ENCODE results near the gene TTC39A. TPM values are rescaled to one million over a fixed set of nuclear protein-coding genes. Genes with fewer than 3 reads are reported as not detected.

The TTC39A gene
- total and polyA plus RNA-seq, 2 donors from 2014 or later = 31.4 to 70.1 TPM

- peaks cover 0 to 14% (median 5%) of the 10 kb centered on the region in 3 donors for H3K4me1 ChIP-seq (ENCODE audit: control insufficient read depth in 2 of 3, insufficient read depth in 2 of 3, low read depth in 1 of 3, low read length in 3 of 3)
- H3K9ac ChIP-seq (ENCODE audit: low read length in 3 of 3) = no peak overlapping the region
- no peaks in the 10 kb centered on the region for H3K36me3 ChIP-seq (ENCODE audit: control insufficient read depth in 2 of 3, insufficient read depth in 3 of 3, low read length in 3 of 3)
- H3K27me3 ChIP-seq (ENCODE audit: control insufficient read depth, insufficient read depth, low read length) = no peaks in the 10 kb centered on the region
- DNase-seq = no peak
- no peaks in the 10 kb centered on the region for H3K9me3 ChIP-seq (ENCODE audit: control insufficient read depth in 2 of 3, insufficient read depth in 1 of 3, low read length in 3 of 3)
- no peak overlapping the region for H3K27ac ChIP-seq (ENCODE audit: low read depth in 2 of 2, low read length in 2 of 2)
- no peak overlapping the region for H3K4me3 ChIP-seq (ENCODE audit: low read length in 3 of 3)
- intact Hi-C loops (cut with DNase I) = no loop called here
- no peak for TF ChIP-seq CTCF (IDR thresholded peaks at IDR 0.05; ENCODE audit: borderline replicate concordance, extremely low read depth, insufficient read depth)
- no peak for FAIRE-seq
Measured at GRCh38 chr1:51328279-51328678, 2.1 kb downstream of the TTC39A start.

GRCh38 chr1:51327386-51327785 is 3.0 kb downstream of the TTC39A start:
- H3K9ac ChIP-seq (ENCODE audit: low read length in 3 of 3) = no peak overlapping the region
- no peak overlapping the region for H3K4me3 ChIP-seq (ENCODE audit: low read length in 3 of 3)
- DNase-seq = no peak
- no peaks in the 10 kb centered on the region for H3K36me3 ChIP-seq (ENCODE audit: control insufficient read depth in 2 of 3, insufficient read depth in 3 of 3, low read length in 3 of 3)
- H3K27ac ChIP-seq (ENCODE audit: low read depth in 2 of 2, low read length in 2 of 2) = no peak overlapping the region
- H3K4me1 ChIP-seq (ENCODE audit: control insufficient read depth in 2 of 3, insufficient read depth in 2 of 3, low read depth in 1 of 3, low read length in 3 of 3) = peaks cover 0 to 14% (median 5%) of the 10 kb centered on the region in 3 donors
- intact Hi-C loops (cut with DNase I) = no loop called here
- FAIRE-seq = no peak
- no peaks in the 10 kb centered on the region for H3K27me3 ChIP-seq (ENCODE audit: control insufficient read depth, insufficient read depth, low read length)
- no peak for TF ChIP-seq CTCF (IDR thresholded peaks at IDR 0.05; ENCODE audit: borderline replicate concordance, extremely low read depth, insufficient read depth)
- H3K9me3 ChIP-seq (ENCODE audit: control insufficient read depth in 2 of 3, insufficient read depth in 1 of 3, low read length in 3 of 3) = no peaks in the 10 kb centered on the region

- Histone ChIP-seq H3K27me3 (ENCODE audit: control insufficient read depth, insufficient read depth, low read length) (no peaks in the 10 kb centered on the region), H3K27ac (ENCODE audit: low read depth in 2 of 2, low read length in 2 of 2) (no peak overlapping the region), H3K4me3 (ENCODE audit: low read length in 3 of 3) (no peak overlapping the region), H3K36me3 (ENCODE audit: control insufficient read depth in 2 of 3, insufficient read depth in 3 of 3, low read length in 3 of 3) (no peaks in the 10 kb centered on the region), H3K9me3 (ENCODE audit: control insufficient read depth in 2 of 3, insufficient read depth in 1 of 3, low read length in 3 of 3) (no peaks in the 10 kb centered on the region), H3K4me1 (ENCODE audit: control insufficient read depth in 2 of 3, insufficient read depth in 2 of 3, low read depth in 1 of 3, low read length in 3 of 3) (peaks cover 0 to 14% (median 5%) of the 10 kb centered on the region in 3 donors), H3K9ac (ENCODE audit: low read length in 3 of 3) (no peak overlapping the region)
- intact Hi-C loops (cut with DNase I) = no loop called here
- no peak for DNase-seq
- no peak for TF ChIP-seq CTCF (IDR thresholded peaks at IDR 0.05; ENCODE audit: borderline replicate concordance, extremely low read depth, insufficient read depth)
- no peak for FAIRE-seq
Measured at GRCh38 chr1:51326839-51327238, 3.5 kb downstream of the TTC39A start.
